ENCODE data around the gene HM13. TPM values are rescaled to one million over a fixed set of nuclear protein-coding genes. Genes with fewer than 3 reads are reported as not detected.

Gene HM13
- total and polyA plus RNA-seq, 2 of the 4 experiments (the other 2 are of a cell fraction): 53.2 to 203 TPM

GRCh38 chr20:31604567-31605030, 90.4 kb downstream of the HM13 start:
- Histone ChIP-seq H3K36me3 (ENCODE audit: control insufficient read depth, insufficient read depth, low read length) (peaks cover 1% of the 10 kb centered on the region; the same call in 1 of the 2 replicates), H3K56ac (ENCODE audit: extremely low read depth, insufficient read depth, low read length) (peak overlapping the region; percentile 99), H3K14ac (replicated peaks; ENCODE audit: low read depth, low read length) (peak overlapping the region; percentile 53), H4K8ac (ENCODE audit: low read depth in 2 of 2, low read length in 2 of 2) (peak overlapping the region; percentile 87 to 88; a peak in 3 of 4 replicates), H2BK20ac (ENCODE audit: low read depth, low read length) (peak overlapping the region; percentile 20; the same call in 1 of the 2 replicates), H2BK15ac (ENCODE audit: low read depth, low read length) (peak overlapping the region; percentile 7; the same call in 1 of the 3 replicates), H4K20me1 (ENCODE audit: insufficient read depth, low read length) (peaks cover 18% of the 10 kb centered on the region), H3K9me3 (ENCODE audit: control insufficient read depth, insufficient read depth, low read length) (no peaks in the 10 kb centered on the region), H3K18ac (ENCODE audit: low read depth, low read length) (peak overlapping the region; percentile 27), H2AK5ac (ENCODE audit: low read depth, low read length) (peak overlapping the region; percentile 67), H3K9ac (ENCODE audit: low read depth, low read length) (peak overlapping the region; percentile 79), H3K9me1 (ENCODE audit: insufficient read depth, low read length) (no peaks in the 10 kb centered on the region), H3K4me3 (ENCODE audit: insufficient read depth, low read depth, low read length) (peak overlapping the region; percentile 66), H3K4me2 (ENCODE audit: low read depth, low read length) (peak overlapping the region; percentile 84), H2AFZ (replicated peaks; ENCODE audit: low read length, poor library complexity) (peak overlapping the region; percentile 85), H3K79me1 (ENCODE audit: low read depth in 1 of 2, low read length in 2 of 2) (peaks cover 0 to 17% of the 10 kb centered on the region in 2 experiments; a peak in 2 of 4 replicates), H3K27ac (ENCODE audit: insufficient read depth, low read length) (peak overlapping the region; percentile 87), H3K4me1 (ENCODE audit: control insufficient read depth, insufficient read depth, low read length) (peaks cover 21% of the 10 kb centered on the region), H2BK120ac (ENCODE audit: low read depth, low read length) (peak overlapping the region; percentile 65), H4K91ac (ENCODE audit: insufficient read depth, low read depth, low read length) (peak overlapping the region; percentile 85), H3K23ac (ENCODE audit: low read depth, low read length) (peak overlapping the region; percentile 65), H3K4ac (ENCODE audit: low read depth, low read length) (peak overlapping the region; percentile 84), H2AK9ac (replicated peaks; ENCODE audit: low read depth, low read length, poor library complexity) (peak overlapping the region; percentile 56), H2BK5ac (ENCODE audit: low read depth, low read length, poor library complexity, severe bottlenecking) (peak overlapping the region; percentile 59), H3K27me3 (ENCODE audit: control insufficient read depth, insufficient read depth, low read length) (no peaks in the 10 kb centered on the region), H4K5ac (ENCODE audit: low read depth, low read length) (peak overlapping the region; percentile 2; the same call in 1 of the 2 replicates)
- no peak; the same call in 1 of the 2 replicates for TF ChIP-seq FOS (IDR thresholded peaks at IDR 0.05; ENCODE audit: low read depth, low read length)
- peak; percentile 95; the same call in 1 of the 2 replicates for TF ChIP-seq CHD1 (IDR thresholded peaks at IDR 0.05; ENCODE audit: low read depth, low read length)
- in situ Hi-C loops (cut with MboI; ENCODE audit: low sequenced_read_pairs): loop anchor here (5.0 kb wide), 1 partner anchor 42 kb away; no protein-coding TSS in a partner anchor
- ATAC-seq (ENCODE audit: low read depth) (peak; percentile 1), DNase-seq (no peak)
- BruUV-seq (replicated peaks): no TSS peak
- ChIA-PET POLR2A (ENCODE audit: unreplicated experiment) (interaction anchor here (1.4 to 1.7 kb wide), 2 partner anchors 9 to 32 kb away, joined by 6 to 8 read pairs; no protein-coding TSS in a partner anchor), CTCF (interaction anchor here (1.1 to 2.5 kb wide), 5 partner anchors 8 to 44 kb away, joined by 4 to 12 read pairs (median 7); no protein-coding TSS in a partner anchor)
- WGBS, 2 experiments (ENCODE audit: extremely low coverage in 2 of 2, insufficient read length in 1 of 2): no CpG with 5 or more reads among the region's 14 CpGs
- dilution Hi-C loops (cut with HindIII; ENCODE audit: low sequenced_read_pairs, unreplicated experiment): no loop called here
- intact Hi-C loops (cut with micrococcal nuclease): loop anchor here (1.0 kb wide), 1 partner anchor 32 kb away; no protein-coding TSS in a partner anchor

Data from IMR-90 (cell line).